GM12872 (cell line): ENCODE measurements around the gene NANOS2.

Source experiments
- CTCF ChIP-seq: IDR thresholded peaks from 3 replicates; pipeline ENCODE4 v1.5.1; 2011; ENCODE audit warnings: low read depth, mild to moderate bottlenecking, low read length, moderate library complexity; ENCODE audit not compliant: insufficient read depth

NANOS2 gene

GRCh38 chr19:45887200-45887710 is 27.3 kb downstream of the NANOS2 start:
- TF ChIP-seq CTCF, result no peak

GRCh38 chr19:45886427-45887199 is 28.0 kb downstream of the NANOS2 start:
- no peak for TF ChIP-seq CTCF

GRCh38 chr19:45885556-45886426 is 28.8 kb downstream of the NANOS2 start, which contains the start of gene IRF2BP1:
IRF2BP1 (minus strand) TSS chr19:45886141; CDS start chr19:45885774, 367 bp downstream.
- TF ChIP-seq CTCF, result no peak

GRCh38 chr19:45884682-45885555 is 29.7 kb downstream of the NANOS2 start:
- TF ChIP-seq CTCF, result no peak

- no peak for TF ChIP-seq CTCF
Measured at GRCh38 chr19:45883881-45884681, 30.5 kb downstream of the NANOS2 start.

GRCh38 chr19:45883586-45883880 is 31.0 kb downstream of the NANOS2 start:
- TF ChIP-seq CTCF, result no peak
